Skin of body (tissue), 2 donors: ENCODE results near the gene AAR2. TPM values are rescaled to one million over a fixed set of nuclear protein-coding genes. Genes with fewer than 3 reads are reported as not detected.

Experiments used
- DNase-seq: peaks from one replicate; lab custom pipeline; 2025; lab: John Stamatoyannopoulos, UW
- total RNA-seq: library from RNA; depleted of rRNA; stranded (reverse); fragments of >200 nt; gene quantifications from one replicate; pipeline ENCODE4 v1.2.3, GENCODE V29; 2014

AAR2 gene, protein sequence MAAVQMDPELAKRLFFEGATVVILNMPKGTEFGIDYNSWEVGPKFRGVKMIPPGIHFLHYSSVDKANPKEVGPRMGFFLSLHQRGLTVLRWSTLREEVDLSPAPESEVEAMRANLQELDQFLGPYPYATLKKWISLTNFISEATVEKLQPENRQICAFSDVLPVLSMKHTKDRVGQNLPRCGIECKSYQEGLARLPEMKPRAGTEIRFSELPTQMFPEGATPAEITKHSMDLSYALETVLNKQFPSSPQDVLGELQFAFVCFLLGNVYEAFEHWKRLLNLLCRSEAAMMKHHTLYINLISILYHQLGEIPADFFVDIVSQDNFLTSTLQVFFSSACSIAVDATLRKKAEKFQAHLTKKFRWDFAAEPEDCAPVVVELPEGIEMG
- total RNA-seq: 23.4 TPM

DNA sequence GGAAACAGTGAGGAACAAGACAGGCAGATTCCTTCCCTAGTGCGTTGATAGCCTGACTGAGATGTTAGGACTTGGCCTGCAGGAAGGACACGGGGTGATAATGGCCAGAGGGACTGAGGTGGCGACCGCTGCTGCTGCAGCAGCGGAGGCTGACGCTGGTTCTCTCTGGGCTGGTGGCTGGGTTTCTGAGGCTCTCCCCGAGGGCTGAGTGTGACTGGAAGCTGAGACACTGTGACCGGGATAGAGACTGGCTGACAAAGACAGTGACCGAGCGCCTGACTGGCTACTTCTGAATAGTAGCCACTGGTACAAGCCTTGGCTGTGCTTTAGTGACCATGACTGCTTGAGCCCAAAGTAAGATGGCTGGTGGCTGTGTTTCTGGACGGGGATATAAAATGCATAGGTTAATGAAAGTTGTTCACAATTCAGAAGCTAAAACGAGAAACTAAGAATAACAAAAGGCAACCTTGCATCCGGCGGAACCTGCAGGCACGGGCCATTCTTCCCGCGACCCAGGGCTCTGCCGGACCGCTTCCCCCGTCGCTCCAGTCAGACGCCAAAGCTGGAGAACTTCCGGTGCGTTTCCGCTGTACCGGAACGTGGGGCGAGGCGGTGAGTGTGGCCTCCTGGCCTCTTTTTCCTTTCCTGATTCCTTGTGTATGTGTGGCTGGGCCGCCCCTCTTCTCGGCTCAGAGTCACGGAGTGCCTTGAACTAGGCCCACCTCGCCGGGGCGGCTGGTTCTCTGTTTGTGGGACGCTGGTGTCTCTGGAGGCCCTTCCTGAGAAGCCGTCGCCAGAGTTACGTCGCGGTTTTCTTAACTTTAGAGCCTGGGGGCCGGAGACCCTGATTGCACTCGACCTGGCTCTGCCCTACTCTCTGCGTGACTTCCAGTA lies at the start of gene AAR2:
Gene AAR2, plus strand, starts transcription at position 587 of the 894 bp plus-strand sequence. CDS start 3,391 bp downstream, outside the sequence.
- peak; percentile 72 for DNase-seq

DNA sequence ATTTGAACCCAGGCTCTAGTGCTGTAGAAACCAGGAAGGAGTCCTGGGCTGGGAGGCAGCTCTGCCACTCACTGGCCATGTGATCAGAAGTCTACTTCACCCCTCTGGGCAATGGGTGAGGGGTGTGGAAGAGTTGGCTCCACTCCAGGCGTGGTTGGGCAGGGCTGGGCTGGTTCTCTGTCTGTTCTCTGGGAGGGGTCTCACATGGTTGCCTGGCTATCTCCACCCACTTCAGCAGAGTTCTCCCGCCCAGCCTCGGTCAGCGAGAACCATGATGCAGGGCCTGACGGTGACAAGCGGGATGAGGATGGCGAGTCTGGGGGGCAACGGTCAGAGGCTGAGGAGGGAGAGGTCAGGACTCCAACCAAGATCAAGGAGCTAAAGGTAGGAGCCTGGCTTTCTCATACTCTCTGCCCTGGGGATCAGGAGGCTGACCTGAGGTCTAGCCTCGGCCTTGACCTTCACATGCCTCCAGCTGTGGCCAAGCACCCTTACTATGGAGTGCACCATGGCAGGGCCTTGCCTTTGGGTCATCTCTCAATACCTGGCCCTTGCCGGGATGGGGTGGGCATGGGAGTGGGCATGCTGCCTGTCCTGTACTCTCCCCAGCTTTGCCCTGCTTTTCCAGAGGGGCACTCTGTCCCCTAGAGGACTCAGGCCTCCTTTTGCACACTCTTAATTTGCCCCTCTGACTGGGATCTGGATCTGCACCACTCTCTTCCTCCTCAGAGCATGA lies 42.1 kb upstream of the AAR2 start:
- no peak for DNase-seq

DNA sequence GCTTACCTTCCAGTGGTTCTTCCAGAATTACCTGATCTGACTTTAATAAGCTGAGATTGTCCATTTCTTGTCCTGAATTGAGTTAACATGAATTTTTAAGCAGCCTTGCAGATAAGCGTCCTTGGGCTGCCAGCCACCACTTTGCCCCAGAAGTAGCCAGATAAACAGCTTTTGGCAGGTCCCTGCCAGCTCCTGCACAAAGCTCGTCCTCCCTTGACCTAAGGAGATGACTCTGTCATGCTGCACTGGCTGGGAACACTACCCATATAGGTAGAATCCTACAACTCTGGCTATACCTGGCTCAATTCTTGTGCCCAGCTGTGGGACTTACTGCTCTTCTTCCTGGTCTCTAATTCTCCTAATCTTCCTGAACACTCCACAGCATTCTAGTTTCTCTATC lies 39.6 kb upstream of the AAR2 start:
- no peak for DNase-seq

DNA sequence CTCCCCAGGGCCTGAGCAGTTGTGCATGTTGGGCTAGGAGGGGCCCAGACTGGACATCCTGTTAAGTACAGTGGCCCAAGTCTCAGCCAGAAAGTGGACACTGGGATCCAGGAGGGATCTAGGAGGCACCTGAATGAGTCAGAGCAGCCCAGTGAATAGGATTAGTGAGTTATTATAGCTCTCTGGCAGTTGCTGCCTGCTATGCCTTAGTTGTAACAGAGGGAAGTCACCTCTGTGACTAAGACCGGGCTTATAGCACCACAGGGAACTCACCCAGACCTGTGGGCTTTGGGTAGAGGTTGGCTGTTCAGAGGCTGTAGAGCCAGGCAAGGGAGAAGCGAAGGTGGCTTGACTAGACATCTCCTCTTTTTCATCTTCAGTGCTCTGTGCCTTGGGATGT lies 39.0 kb upstream of the AAR2 start:
- no peak for DNase-seq

DNA sequence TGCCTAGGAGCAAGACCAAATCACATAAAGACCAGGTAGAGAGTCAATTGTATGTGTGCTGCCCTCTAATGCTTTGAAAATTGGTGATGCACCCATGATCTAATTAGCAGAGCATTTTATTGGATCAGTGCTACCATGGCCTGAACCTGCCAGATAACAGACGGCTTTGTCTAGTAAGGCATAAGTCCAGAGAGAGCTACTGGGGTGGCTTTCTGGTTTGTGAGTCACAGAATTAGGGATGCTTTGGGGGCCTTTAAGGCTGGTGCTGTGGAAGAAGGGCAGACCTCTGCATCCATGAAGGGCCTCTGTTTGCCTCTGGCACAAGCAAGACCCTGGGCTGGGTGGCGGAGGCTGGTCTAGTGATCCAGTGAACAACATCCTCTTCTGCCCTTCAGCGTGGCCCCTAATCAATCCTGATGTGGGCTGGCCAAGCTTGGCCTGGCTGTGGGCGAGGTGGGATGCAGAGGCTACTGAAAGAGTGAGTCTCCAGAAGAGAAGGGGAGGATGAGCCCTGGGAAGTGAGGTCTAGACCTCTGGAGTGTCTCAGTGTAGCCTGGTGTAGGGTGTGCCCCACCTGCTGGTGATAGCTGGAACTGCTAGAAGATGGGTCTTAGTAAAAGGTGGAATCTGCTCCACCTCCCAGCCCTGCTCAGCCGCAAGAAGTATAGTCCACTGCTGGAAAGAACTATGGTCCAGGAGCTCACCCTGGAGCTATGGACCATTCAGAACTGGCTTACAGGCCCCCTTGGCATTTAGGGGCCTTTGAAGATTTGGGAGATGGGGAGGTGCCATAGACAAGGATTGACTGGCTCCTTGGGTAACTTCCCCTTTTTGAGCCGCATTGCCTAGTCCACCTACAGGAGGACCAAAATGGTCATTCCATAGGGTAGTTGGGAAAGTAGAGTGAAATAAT lies 36.7 kb upstream of the AAR2 start:
- DNase-seq: peak; percentile 36

DNA sequence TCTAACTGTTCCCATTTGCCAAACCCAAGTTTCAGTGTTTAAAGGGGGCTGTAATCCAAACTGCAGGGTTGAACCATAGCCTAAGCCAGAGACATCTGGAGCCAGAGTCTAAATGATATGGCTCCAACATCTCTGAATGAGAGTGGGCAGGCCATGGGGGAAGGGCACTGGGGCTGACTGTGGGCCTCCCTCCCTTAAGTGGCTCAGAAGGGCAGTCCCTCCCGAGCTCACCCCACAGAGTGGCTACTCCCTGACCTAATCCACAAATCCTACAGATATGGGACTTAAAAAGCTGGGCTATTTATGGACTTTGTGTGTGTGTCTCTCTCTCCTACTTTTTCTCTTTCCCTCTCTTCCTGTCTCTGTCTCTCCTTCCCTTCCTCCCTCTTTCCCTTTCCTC lies 35.8 kb upstream of the AAR2 start:
- no peak for DNase-seq

DNA sequence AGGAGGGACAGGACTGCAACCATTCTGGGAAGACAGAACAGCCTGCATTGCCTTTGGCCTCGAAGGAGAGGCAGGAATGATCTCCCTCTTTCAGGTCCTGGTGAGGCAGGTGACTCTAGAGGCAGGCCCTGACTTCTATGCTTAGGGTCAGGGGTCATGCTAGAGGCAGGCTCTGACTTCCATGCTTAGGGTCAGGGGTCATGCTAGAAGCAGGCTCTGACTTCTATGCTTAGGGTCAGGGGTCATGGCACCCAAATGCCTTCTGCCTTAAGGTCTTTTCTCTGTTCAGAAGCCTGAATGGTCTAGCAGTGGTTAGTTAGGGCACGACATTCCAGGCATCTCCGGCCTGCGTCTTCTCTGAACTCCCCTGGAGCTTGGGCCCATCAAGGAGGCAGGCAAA lies 35.1 kb upstream of the AAR2 start:
- no peak for DNase-seq

DNA sequence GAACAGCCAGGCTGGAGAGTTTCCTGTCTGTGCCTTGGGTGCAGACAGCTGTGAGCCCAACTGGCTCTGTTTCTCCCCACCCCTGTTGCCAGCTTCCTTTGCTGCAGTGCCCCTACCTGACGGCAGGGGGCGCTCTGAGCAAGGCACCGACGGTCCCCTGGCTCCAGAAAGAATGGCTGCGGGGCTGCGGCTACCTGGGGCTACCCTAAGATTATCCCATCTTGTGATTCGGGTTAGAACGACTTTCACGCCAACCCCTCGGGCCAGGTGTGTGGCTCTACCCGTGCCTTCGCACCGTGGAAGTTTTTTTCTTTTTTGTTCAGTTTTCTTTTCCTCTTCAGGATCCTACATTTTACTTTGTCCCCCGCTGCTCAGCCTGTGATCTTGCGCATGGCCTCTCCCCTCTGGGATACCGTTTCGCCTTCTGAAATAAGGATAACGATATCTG lies 33.4 kb upstream of the AAR2 start:
- peak; percentile 8 for DNase-seq

DNA sequence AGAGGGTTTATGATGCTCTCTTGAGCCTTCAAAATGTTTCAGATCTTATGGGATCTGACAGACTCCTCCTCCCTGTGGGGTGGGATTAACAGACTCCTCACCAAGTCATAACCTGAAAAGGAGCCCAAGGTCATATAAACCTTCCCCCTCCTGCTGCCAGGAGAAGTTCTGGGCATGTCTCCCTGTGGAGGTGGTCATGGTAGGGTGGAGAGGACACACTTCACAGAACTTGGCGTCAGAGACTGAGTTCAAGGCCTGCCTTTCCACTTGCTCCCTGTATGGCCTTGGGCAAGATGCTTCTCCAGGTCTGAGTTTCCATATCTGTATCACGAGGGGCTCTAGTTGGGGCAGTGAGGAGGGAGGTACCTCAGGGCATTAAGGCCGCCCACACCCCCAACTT lies 32.4 kb upstream of the AAR2 start:
- no peak for DNase-seq

DNA sequence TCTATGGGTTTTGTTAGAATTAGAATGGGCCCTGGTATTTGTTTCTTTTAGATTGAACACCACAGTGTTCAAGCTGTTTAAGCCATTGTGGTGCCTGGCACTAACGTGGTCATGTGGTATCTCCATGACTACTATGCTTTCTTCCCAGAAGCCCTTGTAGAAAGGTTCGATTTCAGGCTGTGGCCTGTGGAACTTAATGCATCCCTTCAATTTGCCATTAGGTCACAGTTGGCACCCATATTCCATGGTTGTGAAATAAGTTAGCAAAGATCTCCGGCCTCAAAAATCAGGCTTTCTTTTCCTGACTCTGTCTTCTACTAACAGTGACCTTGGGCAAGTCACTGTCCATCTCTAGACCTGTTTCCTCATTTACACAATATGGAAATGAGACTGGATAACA lies 31.3 kb upstream of the AAR2 start:
- DNase-seq: no peak

DNA sequence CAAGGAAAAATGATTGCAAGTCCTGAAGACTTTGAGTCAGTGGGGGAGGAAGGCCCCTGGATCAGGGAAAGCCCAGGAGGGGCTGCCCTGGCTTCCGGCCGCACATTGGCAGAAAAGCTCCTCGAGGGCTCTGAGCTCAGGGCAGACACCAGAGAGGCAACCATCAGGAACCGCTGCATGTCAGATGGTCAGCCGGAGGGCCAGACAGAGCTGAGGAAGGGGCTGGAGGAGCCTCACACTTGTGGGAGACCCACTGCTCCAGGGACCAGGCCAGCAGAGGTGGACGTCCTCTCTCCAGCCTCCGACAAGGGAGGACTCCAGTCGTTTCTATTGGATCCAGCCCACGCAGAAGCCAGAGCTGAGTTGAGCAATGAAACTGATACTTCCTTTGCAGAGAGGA lies 30.2 kb upstream of the AAR2 start:
- no peak for DNase-seq

DNA sequence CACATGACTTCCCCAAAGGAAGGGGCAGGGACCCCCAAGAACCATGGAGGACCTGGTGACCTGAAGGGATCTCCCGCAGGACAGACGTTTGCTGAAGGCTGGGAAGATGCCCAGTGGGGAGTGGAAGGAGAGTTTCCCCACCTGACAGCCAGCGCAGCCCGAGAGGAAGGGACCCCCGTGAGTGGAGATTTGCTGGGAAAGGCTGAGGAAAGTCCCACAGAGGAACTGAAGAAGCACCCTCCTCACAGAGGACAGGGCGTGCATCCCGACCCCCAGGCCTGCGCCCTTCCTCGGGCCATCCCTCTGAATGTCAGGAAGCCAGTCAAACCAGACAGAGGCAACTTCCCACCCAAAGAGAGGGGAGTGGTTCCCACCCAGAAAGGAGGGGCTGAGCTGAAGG lies 29.6 kb upstream of the AAR2 start:
- DNase-seq: no peak

DNA sequence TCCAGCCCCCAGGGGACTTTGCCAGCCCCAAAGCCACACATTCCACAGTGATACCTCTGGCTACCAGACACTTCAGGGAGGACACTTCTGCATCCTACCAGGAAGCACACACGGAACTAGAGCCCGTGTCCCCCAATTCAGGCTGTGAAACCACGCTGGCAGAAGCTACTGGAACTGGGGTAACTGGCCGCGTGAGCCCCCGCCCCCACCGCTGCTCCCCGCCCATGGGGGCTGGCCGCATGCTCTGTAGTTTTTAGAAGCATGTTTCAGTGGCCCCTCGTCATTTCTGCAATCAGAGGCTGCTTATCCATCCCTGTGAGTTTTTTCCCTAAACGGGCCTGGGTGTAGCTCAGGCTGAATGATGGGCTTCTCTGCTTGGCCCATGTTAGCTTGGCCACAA lies 28.7 kb upstream of the AAR2 start:
- DNase-seq: no peak

DNA sequence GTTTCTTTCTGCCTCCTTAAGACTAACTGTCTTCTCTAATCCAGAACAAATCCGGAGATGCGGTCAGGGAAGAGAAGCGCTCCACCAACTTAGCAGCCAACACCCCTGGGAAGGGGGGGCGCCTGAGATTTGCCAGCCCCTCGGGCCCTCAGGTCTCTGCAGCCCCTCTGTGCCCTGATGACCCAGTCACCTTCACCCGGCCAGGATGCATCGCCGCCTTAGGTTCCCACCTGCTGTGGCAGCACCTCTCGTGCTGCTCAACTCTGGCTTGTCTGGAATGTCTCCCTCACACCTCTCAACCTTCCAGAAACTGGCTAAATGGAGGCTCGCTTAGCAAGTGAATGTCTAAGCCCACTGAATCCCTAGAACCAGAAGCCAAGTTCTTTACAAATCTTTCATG lies 28.0 kb upstream of the AAR2 start:
- no peak for DNase-seq

DNA sequence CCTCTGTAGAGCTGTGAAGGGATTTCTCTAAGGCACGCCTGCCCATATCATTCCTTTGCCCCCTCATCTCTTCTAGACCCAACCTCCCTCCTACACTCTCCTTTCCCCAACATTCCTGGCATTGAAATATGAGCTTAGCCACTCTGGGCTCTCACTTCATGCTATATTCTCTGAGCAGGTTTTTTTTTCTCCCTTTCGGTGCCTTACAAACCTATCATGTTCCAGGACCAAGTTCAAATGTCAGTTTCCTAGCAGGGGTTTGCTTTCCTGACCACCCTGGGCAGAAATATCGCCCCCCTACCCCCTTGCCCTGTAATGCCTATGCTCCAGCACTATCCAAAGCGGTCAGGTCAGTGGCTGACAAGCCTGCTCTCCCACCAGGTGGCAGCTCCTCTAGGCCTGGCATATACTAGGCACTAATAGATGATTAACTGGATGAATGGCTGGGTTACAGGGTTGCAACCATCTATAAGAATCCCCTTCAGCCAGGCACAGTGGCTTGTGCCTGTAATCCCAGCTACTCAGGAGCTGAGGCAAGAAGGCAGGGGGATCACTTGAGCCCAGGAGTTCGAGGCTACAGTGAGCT lies 25.7 kb upstream of the AAR2 start:
- DNase-seq: no peak

DNA sequence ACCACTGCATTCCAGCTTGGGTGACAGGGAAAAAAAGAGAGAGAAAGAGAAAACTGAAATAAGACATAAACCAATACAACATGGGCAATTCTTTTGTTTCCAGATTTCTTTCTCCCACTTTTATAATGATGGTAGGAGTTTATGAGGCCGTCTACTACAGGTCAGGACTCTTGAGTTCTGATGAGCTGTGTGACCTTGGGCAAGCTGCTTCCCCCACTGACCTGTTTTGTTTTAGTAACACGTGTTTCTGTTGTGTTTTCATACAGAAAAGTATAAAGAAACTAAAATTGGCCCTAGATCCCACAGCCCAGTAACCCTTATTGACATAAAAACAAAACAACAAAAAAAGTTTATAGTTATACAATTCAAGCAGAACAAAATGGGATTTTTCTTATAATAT lies 22.9 kb upstream of the AAR2 start:
- DNase-seq: no peak

DNA sequence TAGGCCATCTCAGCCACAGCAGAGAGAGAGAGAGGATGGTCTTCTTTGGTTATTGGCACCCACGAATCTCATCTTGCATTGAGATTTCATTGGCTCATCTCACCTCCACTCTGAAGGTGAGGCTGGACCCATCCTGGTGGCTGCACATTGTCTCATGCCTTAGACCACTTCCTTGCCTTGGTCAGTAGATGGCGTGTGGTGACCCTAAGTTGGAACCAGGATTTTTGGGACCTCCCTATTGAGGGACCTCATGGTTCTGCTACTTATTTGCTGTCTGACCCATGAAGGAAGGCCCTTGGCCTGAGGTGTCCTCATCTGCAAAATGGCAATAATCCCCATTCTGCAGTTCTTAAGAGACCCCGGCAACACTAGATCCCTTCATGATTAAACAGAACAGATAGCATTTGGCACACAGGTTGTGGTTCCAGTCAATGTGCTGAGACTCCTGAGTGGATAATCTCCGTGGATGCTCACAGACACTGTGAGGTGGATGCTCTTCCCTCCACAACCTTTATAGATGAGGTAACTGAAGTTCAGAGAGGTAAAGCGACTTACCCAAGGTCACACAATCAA lies 21.5 kb upstream of the AAR2 start:
- DNase-seq: no peak

DNA sequence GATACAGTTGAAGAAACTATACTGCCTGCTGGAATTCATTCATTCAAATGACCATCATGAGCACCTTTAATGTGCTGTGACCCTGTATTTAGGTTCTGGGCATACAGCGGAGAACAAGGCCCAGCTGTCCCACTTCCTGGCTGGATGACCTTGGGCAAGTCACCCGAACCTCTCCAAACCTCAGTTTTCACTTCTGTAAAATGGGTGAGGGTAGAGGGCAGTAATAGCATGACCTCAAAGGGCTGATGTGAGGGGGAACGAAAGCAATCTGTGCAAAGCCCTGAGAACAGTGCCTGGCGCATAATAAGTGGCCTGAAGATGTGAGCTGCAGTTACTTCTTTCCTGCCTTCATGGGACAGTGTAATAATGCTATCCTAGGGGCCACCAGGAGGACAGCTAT lies 20.5 kb upstream of the AAR2 start:
- DNase-seq: no peak

DNA sequence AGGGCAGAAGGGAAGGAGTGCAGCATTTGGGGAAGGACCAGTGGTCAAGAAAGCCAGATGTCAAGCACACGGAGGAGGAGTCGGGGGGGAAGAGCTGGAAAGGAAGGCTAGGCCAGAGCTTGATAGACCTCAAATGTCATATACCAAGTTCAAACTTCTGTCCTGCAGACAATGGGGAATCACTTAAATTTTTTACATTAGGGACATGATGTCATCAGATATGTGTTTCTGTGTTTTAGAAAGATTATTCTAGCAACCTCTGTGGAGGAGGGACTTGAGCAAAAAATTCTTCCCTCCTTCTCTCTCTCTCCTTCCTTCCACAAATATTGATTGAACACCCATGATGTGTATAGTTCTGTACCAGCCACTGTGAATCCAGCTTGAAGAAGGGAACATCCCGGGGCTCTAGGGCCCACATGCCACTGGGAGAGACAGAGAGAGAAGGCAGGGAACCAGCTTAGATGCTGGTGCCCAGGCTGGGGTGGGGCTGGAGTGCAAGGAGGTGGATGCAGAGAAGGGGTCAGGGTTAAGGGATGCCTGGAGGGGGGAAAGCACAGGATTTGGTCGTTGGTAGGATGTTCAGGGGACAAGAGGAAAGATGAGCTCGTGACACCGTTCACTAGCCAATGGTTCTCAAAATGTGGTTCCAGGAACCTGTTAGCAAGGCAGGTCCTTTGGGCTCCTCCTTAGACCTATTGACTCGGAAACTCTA lies 19.8 kb upstream of the AAR2 start:
- DNase-seq: no peak
